OCI-LY7 (cell line): ENCODE data around the gene ZMYND11.

ENCODE experiments used
- CTCF ChIP-seq: fragments of 200-600 bp; sonication (generic); conservative IDR thresholded peaks from 2 replicates; pipeline ENCODE4 v1.5.1; 2014; ENCODE audit warnings: mild to moderate bottlenecking, antibody characterized with exemption, low read length, moderate library complexity, mixed read lengths
- EZH2phosphoT487 ChIP-seq: fragments of 200-600 bp; sonication (generic); IDR thresholded peaks from 2 replicates; pipeline ENCODE4 v1.6.1; 2018; ENCODE audit warnings: low read depth, borderline replicate concordance, mild to moderate bottlenecking, mixed run types, antibody characterized with exemption, low read length, moderate library complexity, mixed read lengths

DNA sequence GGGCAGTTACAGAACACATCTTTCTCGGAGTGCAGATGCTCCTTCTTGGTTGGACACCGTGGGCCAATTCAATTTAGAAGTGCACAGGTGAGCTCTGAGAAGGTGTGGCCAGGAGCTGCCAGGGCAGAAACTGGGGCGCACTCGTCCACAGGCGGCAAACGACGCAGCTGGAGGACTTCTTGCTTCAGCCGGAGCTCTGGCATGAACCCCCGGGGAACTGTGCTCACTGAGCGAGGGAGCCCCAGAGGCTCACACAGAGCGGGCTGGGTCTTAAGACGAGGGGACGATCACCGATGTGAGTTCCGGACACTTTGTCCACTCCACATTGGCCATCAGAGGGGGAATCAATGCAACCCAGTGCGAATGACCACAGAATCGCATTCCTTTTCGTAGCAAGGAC, 140.4 kb downstream of the ZMYND11 start:
- TF ChIP-seq CTCF (no peak), EZH2phosphoT487 (no peak)
